Thymus (tissue), 11 donors: ENCODE data around the gene UBTD1. TPM values are rescaled to one million over a fixed set of nuclear protein-coding genes. Genes with fewer than 3 reads are reported as not detected.
A peak's percentile ranks its signal among the peaks of the same experiment; 100 is the strongest.
"Not testable (repeated sequence)": the region's sequence is repeated elsewhere in the genome, so short reads cannot be mapped to it uniquely, and the experiment has no call there.

ENCODE experiments used
- DNase-seq, 9 donors: peaks; one replicate each; pipeline ENCODE4 v3.0.0-alpha.2; 2013; ENCODE audit warnings: low spot score in 9 of 9, low read depth in 6 of 9, missing footprints in 1 of 9
- H3K27ac ChIP-seq, 2 donors: one replicate each; pipeline ENCODE4 v1.5.1; 2013; ENCODE audit warnings: control low read depth in 1 of 2, low read depth in 1 of 2, low read length in 1 of 2, mild to moderate bottlenecking in 1 of 2, moderate library complexity in 1 of 2
- H3K27me3 ChIP-seq, 2 donors: one replicate each; pipeline ENCODE4 v1.5.1; 2013; ENCODE audit warnings: low read length in 1 of 2; ENCODE audit not compliant: control insufficient read depth in 2 of 2, insufficient read depth in 1 of 2
- H3K36me3 ChIP-seq, 2 donors: one replicate each; pipeline ENCODE4 v1.5.1; 2013; ENCODE audit warnings: low read length in 1 of 2, mild to moderate bottlenecking in 1 of 2, moderate library complexity in 1 of 2; ENCODE audit not compliant: control insufficient read depth in 2 of 2, insufficient read depth in 2 of 2
- H3K4me1 ChIP-seq, 2 donors: one replicate each; pipeline ENCODE4 v1.5.1; 2013; ENCODE audit warnings: low read length in 2 of 2; ENCODE audit not compliant: control insufficient read depth in 2 of 2, insufficient read depth in 2 of 2
- H3K4me3 ChIP-seq, 2 donors: one replicate each; pipeline ENCODE4 v1.5.1; 2013; ENCODE audit warnings: low read length in 2 of 2, control low read depth in 1 of 2, mild to moderate bottlenecking in 1 of 2
- H3K9me3 ChIP-seq, 2 donors: one replicate each; pipeline ENCODE4 v1.5.1; 2013; ENCODE audit warnings: low read length in 1 of 2, mild to moderate bottlenecking in 1 of 2; ENCODE audit not compliant: control insufficient read depth in 2 of 2, insufficient read depth in 1 of 2
- WGBS: extraction: QIAGEN DNeasy Blood & Tissue Kit; methylation state at CpG from one replicate; pipeline ENCODE4 v1.1.7; 2013; 5-methylcytosine and 5-hydroxymethylcytosine counted together
- polyA plus RNA-seq: library from polyadenylated mRNA; stranded (reverse); fragments of 200-250 nt; gene quantifications from one replicate; pipeline ENCODE4 v1.2.3, GENCODE V29; 2013
- total RNA-seq: library from RNA; stranded (reverse); fragments of 120-200 nt; gene quantifications from one replicate; pipeline ENCODE4 v1.2.4, GENCODE V29; 2013
- donor health status: healthy.

The UBTD1 gene
- total and polyA plus RNA-seq, 2 donors = 2.5 to 7.8 TPM

- WGBS = 82% methylated on average over 7 of the region's 7 CpGs
- Histone ChIP-seq H3K36me3 (peaks cover 77 to 93% of the 10 kb centered on the region in 2 donors), H3K27me3 (no peaks in the 10 kb centered on the region), H3K4me3 (no peak overlapping the region), H3K4me1 (no peaks in the 10 kb centered on the region), H3K27ac (no peak overlapping the region), H3K9me3 (no peaks in the 10 kb centered on the region)
- no peak for DNase-seq
These were observed 38.8 kb upstream of the UBTD1 start for GRCh38 chr10:97459933-97460332.

GRCh38 chr10:97462309-97462708 is 36.4 kb upstream of the UBTD1 start:
- DNase-seq = no peak
- Histone ChIP-seq H3K36me3 (peaks cover 85 to 93% of the 10 kb centered on the region in 2 donors), H3K27me3 (no peaks in the 10 kb centered on the region), H3K27ac (no peak overlapping the region), H3K9me3 (no peaks in the 10 kb centered on the region), H3K4me1 (no peaks in the 10 kb centered on the region), H3K4me3 (no peak overlapping the region)
- WGBS = 97% methylated on average over 2 of the region's 2 CpGs

- Histone ChIP-seq H3K4me3 (no peak overlapping the region), H3K9me3 (no peaks in the 10 kb centered on the region), H3K4me1 (no peaks in the 10 kb centered on the region), H3K27ac (no peak overlapping the region), H3K36me3 (peaks cover 86 to 95% of the 10 kb centered on the region in 2 donors), H3K27me3 (no peaks in the 10 kb centered on the region)
- WGBS = 96% methylated on average over 4 of the region's 4 CpGs
- DNase-seq = peak in 7 of 9 donors; percentile 18 to 59 (median 47)
These were observed 35.2 kb upstream of the UBTD1 start for GRCh38 chr10:97463363-97464132.

- Histone ChIP-seq H3K36me3 (peaks cover 86 to 93% of the 10 kb centered on the region in 2 donors), H3K9me3 (no peaks in the 10 kb centered on the region), H3K27me3 (no peaks in the 10 kb centered on the region), H3K27ac (no peak overlapping the region), H3K4me3 (no peak overlapping the region), H3K4me1 (no peaks in the 10 kb centered on the region)
- DNase-seq = no peak
- 88% methylated on average over 1 of the region's 1 CpG for whole genome bisulfite sequencing
These were observed 34.5 kb upstream of the UBTD1 start for GRCh38 chr10:97464226-97464625.

DNA sequence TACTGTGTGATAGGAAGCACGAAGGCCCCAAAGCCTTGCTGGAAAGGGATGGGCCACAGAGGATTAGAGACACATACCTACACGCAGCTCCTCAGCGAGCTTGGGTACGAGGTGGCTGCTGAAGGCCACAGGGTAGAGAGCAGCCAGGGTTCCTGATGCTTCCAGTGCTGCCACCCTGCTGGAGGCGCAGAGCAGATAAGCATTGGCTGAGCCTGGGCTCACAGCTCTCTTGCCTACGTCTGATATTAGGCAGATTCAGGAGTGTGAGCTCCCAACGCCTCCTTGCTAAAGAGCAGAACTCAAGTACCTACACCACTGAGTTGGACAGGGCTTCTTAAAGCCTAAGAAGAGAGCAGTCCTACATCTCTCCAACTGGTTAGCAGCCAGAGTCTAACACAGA is 32.7 kb upstream of the UBTD1 start:
- H3K4me3 ChIP-seq = no peak overlapping the region
- H3K4me1 ChIP-seq = no peaks in the 10 kb centered on the region
- no peaks in the 10 kb centered on the region for H3K27me3 ChIP-seq
- no peaks in the 10 kb centered on the region for H3K9me3 ChIP-seq
- peaks cover 85 to 92% of the 10 kb centered on the region in 2 donors for H3K36me3 ChIP-seq
- no peak for DNase-seq
- over 99% methylated on average over 7 of the region's 7 CpGs for WGBS
- no peak overlapping the region for H3K27ac ChIP-seq

GRCh38 chr10:97466755-97467154 is 32.0 kb upstream of the UBTD1 start:
- H3K4me1 ChIP-seq = no peaks in the 10 kb centered on the region
- no peaks in the 10 kb centered on the region for H3K27me3 ChIP-seq
- H3K4me3 ChIP-seq = no peak overlapping the region
- H3K27ac ChIP-seq = no peak overlapping the region
- peaks cover 77 to 91% of the 10 kb centered on the region in 2 donors for H3K36me3 ChIP-seq
- 96% methylated on average over 4 of the region's 4 CpGs for WGBS
- H3K9me3 ChIP-seq = no peaks in the 10 kb centered on the region
- DNase-seq = no peak

DNA sequence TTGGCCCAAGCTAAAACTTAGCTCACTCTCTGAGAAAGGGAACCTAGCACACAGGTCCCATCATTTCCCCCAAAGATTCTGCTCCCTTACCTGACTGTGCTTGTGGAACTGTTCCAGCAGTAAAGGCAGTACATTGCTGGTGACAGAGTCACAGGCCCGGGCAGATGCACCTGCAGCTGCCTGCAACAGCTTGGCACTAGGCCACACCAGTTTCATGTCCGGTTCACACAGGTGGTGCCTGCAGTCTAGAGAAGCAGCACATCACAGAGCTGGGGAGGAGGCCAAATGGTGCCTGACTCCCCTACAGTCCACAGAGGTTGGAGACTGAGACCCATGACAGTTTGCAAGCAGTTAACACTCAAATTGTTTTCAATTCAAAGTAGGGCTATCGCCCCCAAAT is 30.6 kb upstream of the UBTD1 start:
- H3K27me3 ChIP-seq = no peaks in the 10 kb centered on the region
- H3K9me3 ChIP-seq = no peaks in the 10 kb centered on the region
- DNase-seq = peak in 3 of 9 donors; percentile 13 to 31 (median 23)
- no peak overlapping the region for H3K4me3 ChIP-seq
- WGBS = 58% methylated on average over 3 of the region's 3 CpGs
- peak overlapping the region; percentile 27 to 32 for H3K27ac ChIP-seq
- H3K36me3 ChIP-seq = peaks cover 78 to 89% of the 10 kb centered on the region in 2 donors
- no peaks in the 10 kb centered on the region for H3K4me1 ChIP-seq

- WGBS = 98% methylated on average over 12 of the region's 12 CpGs
- not testable (repeated sequence) for H3K9me3 ChIP-seq, H3K4me3 ChIP-seq, H3K4me1 ChIP-seq, DNase-seq, H3K27ac ChIP-seq, H3K27me3 ChIP-seq
- H3K36me3 ChIP-seq = peaks cover 79 to 88% of the 10 kb centered on the region in 2 donors
These were observed 29.9 kb upstream of the UBTD1 start for GRCh38 chr10:97468781-97469180.

GRCh38 chr10:97474918-97475317 is 23.8 kb upstream of the UBTD1 start:
- H3K27me3 ChIP-seq = no peaks in the 10 kb centered on the region
- no peak overlapping the region for H3K27ac ChIP-seq
- 98% methylated on average over 4 of the region's 4 CpGs for WGBS
- no peaks in the 10 kb centered on the region for H3K9me3 ChIP-seq
- peaks cover 68 to 87% of the 10 kb centered on the region in 2 donors for H3K36me3 ChIP-seq
- no peak overlapping the region for H3K4me3 ChIP-seq
- H3K4me1 ChIP-seq = no peaks in the 10 kb centered on the region
- DNase-seq = no peak
